Measurements from ENCODE around the gene CBX4.

DNA sequence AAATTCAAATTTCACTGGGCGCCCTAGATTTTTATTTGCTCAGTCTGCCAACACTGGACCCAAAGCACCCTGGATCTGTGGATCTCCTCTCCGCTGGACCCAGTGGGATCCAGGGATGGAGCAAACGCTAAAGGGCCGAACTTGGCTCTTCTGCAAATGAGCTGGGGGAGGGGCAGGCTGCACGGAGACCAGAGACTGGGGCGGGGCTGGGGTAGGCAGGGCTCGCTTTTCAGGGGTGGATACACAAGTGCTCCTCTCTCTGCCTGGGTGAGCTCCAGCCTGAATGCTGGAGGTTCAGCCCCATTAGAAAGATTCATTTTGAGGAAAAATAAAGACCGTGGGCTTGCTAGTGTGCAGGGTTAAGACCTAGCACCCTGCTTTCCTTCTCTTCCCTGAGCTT lies 8.9 kb downstream of the CBX4 start:
- TF ChIP-seq POLR2AphosphoS5 (IDR thresholded peaks at IDR 0.05) (no peak), CTCF (IDR thresholded peaks at IDR 0.05 in 8 of 11, conservative IDR thresholded peaks at IDR 0.05 in 3 of 11) (no peak)
